Uterus (tissue), 4 donors: ENCODE results near the gene TMEM203. TPM values are rescaled to one million over a fixed set of nuclear protein-coding genes. Genes with fewer than 3 reads are reported as not detected.

ENCODE experiments used
- DNase-seq, 2 donors: peaks; one replicate each; pipeline ENCODE4 v3.0.0-alpha.2; 2019 to 2020
- H3K27ac ChIP-seq, 2 donors: fragments of 200-600 bp; sonication (generic); 1 replicate in 1 of 2; 2 replicates in 1 of 2; pipeline ENCODE4 v1.5.1; 2016 to 2018
- H3K27me3 ChIP-seq, 2 donors: fragments of 200-600 bp; sonication (generic); one replicate each; pipeline ENCODE4 v1.5.1; 2018 to 2019; ENCODE audit warnings: control low read depth in 1 of 2
- H3K36me3 ChIP-seq, 2 donors: fragments of 200-600 bp; sonication (generic); one replicate each; pipeline ENCODE4 v1.5.1; 2019; ENCODE audit warnings: control low read depth in 1 of 2
- H3K4me1 ChIP-seq, 2 donors: fragments of 200-600 bp; sonication (generic); one replicate each; pipeline ENCODE4 v1.5.1; 2018 to 2019; ENCODE audit warnings: control low read depth in 1 of 2
- H3K4me3 ChIP-seq, 2 donors: fragments of 200-600 bp; sonication (generic); 1 replicate in 1 of 2; 2 replicates in 1 of 2; pipeline ENCODE4 v1.5.1; 2018 to 2019; ENCODE audit warnings: mild to moderate bottlenecking in 1 of 2
- H3K9me3 ChIP-seq, 2 donors: fragments of 200-600 bp; sonication (generic); one replicate each; pipeline ENCODE4 v1.5.1; 2019; ENCODE audit warnings: control low read depth in 1 of 2
- POLR2A ChIP-seq, 2 donors: fragments of 450-650 bp; IDR thresholded peaks; one replicate each; pipeline ENCODE4 v1.6.1; 2016; ENCODE audit warnings: antibody characterized with exemption in 2 of 2, mild to moderate bottlenecking in 1 of 2, moderate library complexity in 1 of 2
- intact Hi-C: fragments of 100-400 bp; cut with DNase I; formaldehyde crosslinking; loops from one replicate; pipeline ENCODE4 v1.15.1; 2023; ENCODE audit warnings: low total_unique reads
- total RNA-seq, 4 donors: library from RNA; depleted of rRNA in 3 of 4; stranded (reverse); fragments of >200 nt in 3 of 4; gene quantifications; one replicate each; pipeline versions ENCODE4 v1.1.0 to v1.2.4, GENCODE V29; 2014 to 2023
- TF ChIP-seq, protein P1 (sequence below), 4 experiments: fragments of 200-600 bp in 2 of 4; fragments of 450-650 bp in 2 of 4; sonication (generic) in 2 of 4; IDR thresholded peaks; one replicate each; pipeline ENCODE4 v1.5.1; 2016 to 2019; ENCODE audit warnings: antibody characterized with exemption in 4 of 4, mild to moderate bottlenecking in 2 of 4, moderate library complexity in 1 of 4
- donor health status: DM: yes; HTN: yes; CAD: no.

Gene TMEM203
- total RNA-seq, 4 donors from 2014 or later: 33.2 to 53.3 (median 38.7) TPM

DNA sequence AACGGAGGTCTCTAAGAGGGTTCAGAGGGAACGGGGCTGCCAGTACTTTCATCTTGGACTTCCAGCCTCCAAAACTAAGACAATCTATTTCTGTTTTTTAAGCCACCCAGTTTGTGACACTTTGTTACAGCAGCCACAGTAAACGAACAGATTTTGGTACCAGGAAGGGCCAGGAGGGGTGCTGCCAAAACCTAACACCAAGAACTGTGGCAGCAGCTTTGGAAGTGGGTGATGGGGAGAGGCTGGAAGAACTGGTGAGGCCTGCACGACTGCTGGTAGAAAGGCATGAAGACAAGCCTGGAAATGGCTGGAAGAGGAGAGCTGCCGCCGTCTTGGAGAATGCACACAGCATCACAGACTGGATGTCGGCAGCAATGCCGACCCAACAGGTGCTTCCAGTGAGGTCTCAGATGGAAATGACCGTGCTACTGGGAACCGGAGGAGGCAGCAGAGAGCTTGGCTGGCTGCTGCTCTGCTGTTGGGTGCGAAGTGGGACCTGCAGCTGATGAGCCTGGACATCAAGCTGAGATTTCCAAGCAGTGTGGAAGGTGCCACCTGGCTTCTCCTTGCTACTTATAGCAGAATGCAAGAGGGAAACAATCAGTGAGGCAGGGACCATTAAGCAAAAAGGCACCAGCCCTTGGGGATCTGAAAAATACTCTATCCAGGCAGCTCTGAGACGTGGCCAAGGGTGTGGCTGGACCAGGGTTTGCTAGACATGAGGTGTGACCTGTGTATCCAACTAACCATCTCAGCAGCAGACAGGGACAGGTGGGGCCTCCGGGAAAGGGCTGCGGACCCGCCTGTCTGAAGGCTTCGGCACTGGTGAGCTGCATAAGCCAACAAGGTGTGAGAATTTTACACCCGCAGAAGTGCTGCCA, 28.9 kb downstream of the TMEM203 start:
- H3K9me3 ChIP-seq: no peaks in the 10 kb centered on the region
- H3K27ac ChIP-seq: no peak overlapping the region
- no peaks in the 10 kb centered on the region for H3K36me3 ChIP-seq
- DNase-seq: no peak
- no peaks in the 10 kb centered on the region for H3K27me3 ChIP-seq
- intact Hi-C loops: no loop called here
- H3K4me3 ChIP-seq: no peak overlapping the region
- no peaks in the 10 kb centered on the region for H3K4me1 ChIP-seq
- no peak for TF ChIP-seq POLR2A (IDR thresholded peaks at IDR 0.05)
- TF ChIP-seq, protein P1, sequence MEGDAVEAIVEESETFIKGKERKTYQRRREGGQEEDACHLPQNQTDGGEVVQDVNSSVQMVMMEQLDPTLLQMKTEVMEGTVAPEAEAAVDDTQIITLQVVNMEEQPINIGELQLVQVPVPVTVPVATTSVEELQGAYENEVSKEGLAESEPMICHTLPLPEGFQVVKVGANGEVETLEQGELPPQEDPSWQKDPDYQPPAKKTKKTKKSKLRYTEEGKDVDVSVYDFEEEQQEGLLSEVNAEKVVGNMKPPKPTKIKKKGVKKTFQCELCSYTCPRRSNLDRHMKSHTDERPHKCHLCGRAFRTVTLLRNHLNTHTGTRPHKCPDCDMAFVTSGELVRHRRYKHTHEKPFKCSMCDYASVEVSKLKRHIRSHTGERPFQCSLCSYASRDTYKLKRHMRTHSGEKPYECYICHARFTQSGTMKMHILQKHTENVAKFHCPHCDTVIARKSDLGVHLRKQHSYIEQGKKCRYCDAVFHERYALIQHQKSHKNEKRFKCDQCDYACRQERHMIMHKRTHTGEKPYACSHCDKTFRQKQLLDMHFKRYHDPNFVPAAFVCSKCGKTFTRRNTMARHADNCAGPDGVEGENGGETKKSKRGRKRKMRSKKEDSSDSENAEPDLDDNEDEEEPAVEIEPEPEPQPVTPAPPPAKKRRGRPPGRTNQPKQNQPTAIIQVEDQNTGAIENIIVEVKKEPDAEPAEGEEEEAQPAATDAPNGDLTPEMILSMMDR (IDR thresholded peaks at IDR 0.05): peak in 3 of 4 experiments; percentile 12 to 41 (median 33)

DNA sequence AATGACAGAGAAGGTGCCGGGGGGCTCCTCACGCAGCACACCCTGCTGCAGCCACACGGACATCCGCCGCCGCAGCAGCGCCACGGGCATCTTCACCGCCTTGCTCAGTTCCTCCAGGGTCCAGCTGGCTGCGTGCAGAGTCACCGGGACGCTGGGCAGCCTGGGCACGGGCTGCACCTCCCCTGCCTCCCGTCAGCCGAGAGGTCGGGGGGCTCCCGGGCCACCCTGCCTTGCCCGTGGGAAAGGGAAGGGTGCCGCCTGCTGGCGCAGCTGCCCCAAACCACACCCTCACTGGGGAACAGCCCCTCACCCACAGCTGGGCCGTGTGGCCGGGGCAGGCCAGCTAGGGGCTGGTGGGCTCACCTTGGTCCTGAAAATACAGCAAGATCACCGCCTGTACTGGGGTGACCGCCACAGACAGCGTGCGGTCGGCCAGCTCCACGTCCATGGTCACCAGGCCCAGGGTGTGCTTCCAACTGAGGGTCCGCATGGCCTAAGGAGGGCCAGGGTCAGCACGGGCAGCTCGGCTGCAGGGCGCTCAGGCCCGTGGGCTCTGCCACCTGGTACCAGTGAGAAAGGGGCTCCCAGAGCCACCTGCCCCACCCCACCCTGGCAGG, 30.0 kb downstream of the TMEM203 start:
- H3K9me3 ChIP-seq: no peaks in the 10 kb centered on the region
- no peaks in the 10 kb centered on the region for H3K27me3 ChIP-seq
- no peak overlapping the region for H3K4me3 ChIP-seq
- no peak for DNase-seq
- no peaks in the 10 kb centered on the region for H3K36me3 ChIP-seq
- intact Hi-C loops: no loop called here
- no peaks in the 10 kb centered on the region for H3K4me1 ChIP-seq
- TF ChIP-seq POLR2A (IDR thresholded peaks at IDR 0.05): no peak
- TF ChIP-seq, protein P1 (IDR thresholded peaks at IDR 0.05): no peak
- no peak overlapping the region for H3K27ac ChIP-seq

DNA sequence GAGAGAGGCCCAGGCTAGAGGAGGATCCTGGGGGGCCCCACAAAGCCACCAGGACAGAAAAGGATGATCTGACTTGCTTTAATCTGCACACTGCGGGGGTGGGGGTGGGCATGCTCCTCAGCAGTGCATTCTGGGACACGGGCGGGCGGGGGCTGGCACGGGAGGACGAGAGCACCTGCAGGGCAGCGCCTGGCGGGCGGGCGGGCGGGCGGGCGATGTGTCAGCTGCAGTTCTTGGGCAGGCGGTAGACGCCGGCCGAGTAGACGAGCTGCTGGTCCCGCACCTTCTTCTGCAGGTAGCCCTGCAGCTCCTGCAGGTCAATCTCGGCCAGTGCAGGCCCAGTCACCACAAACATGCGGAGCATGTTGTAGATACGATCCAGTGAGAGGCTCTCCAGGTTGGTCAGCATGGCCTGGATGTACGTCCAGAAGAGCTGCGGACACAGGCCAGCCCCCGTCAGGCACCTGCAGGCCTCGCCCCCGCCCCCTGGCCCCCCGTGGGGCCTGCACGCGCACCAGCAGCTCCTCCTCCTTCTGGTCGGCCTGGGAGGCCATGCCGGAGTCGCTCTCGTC, 30.6 kb downstream of the TMEM203 start:
- intact Hi-C loops: no loop called here
- no peak overlapping the region for H3K4me3 ChIP-seq
- H3K27ac ChIP-seq: no peak overlapping the region
- H3K27me3 ChIP-seq: peaks cover 0 to 5% of the 10 kb centered on the region in 2 donors
- no peaks in the 10 kb centered on the region for H3K4me1 ChIP-seq
- TF ChIP-seq, protein P1 (IDR thresholded peaks at IDR 0.05): no peak
- TF ChIP-seq POLR2A (IDR thresholded peaks at IDR 0.05): no peak
- no peaks in the 10 kb centered on the region for H3K36me3 ChIP-seq
- no peaks in the 10 kb centered on the region for H3K9me3 ChIP-seq
- DNase-seq: no peak

DNA sequence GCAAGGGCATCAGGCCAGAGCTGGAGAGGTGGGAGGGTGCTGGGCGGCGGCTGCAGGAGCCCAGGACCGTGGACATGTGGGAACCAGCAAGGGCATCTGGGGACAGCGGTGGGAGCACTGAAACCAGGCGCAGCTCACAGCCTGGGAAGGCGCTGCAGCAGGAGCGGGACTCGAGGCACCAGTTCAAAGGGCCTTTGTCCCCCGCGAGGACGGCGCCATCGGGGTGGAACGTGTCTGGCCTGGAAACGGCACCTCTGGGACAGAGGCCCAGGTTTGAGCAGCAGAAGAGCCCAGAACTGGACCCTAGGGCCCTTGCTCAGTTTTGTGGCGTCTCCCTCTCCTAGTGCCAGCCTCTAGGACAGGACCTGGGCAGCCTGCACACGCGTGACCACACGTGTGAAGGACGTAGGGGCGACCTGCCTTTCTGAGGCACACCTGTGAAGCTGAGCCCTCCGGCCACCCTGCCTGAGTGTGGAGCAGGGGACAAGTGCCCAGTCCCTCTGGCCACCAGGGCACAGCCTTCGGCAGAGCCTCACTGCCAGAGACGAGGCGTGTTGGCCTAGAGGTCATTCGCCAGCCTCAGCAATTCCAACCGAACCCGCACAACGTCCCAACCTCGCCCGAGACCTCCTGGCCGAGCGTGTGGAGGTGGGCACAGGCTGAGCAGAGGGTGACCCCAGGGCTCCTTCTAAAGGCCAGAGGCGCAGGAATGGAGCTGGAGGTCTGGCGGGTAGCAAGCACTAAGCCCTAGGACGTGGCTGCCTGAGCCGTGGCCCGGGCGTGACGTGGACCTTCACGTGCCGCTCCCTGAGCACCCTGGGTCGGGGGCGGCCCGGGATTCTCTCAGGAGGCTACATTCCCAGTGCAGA, 31.4 kb downstream of the TMEM203 start:
- DNase-seq: no peak
- no peak overlapping the region for H3K4me3 ChIP-seq
- no peak overlapping the region for H3K27ac ChIP-seq
- H3K27me3 ChIP-seq: peaks cover 5 to 6% of the 10 kb centered on the region in 2 donors
- H3K36me3 ChIP-seq: no peaks in the 10 kb centered on the region
- no peaks in the 10 kb centered on the region for H3K9me3 ChIP-seq
- intact Hi-C loops: no loop called here
- TF ChIP-seq POLR2A (IDR thresholded peaks at IDR 0.05): no peak
- TF ChIP-seq, protein P1 (IDR thresholded peaks at IDR 0.05): no peak
- peaks cover 0 to 6% of the 10 kb centered on the region in 2 donors for H3K4me1 ChIP-seq
